SK-N-SH treated with all-trans-retinoic acid at 6 μM for 48 hours (cell line): Measurements from ENCODE around the gene MITF.

Experiments used
- ARNTL ChIP-seq: fragments of 450-650 bp; formaldehyde crosslinking; IDR thresholded peaks from 2 replicates; pipeline ENCODE4 v1.5.0; 2020; ENCODE audit warnings: low read depth, mild to moderate bottlenecking, moderate library complexity, borderline replicate concordance
- BACH2 ChIP-seq: fragments of 250-450 bp; sonication (Bioruptor Pico); IDR thresholded peaks from 2 replicates; pipeline ENCODE4 v1.9.0; 2021; ENCODE audit warnings: mild to moderate bottlenecking, borderline replicate concordance
- CSDC2 ChIP-seq: fragments of 250-450 bp; sonication (Bioruptor Pico); IDR thresholded peaks from 2 replicates; pipeline ENCODE4 v1.5.0; 2020; ENCODE audit warnings: mild to moderate bottlenecking, moderate library complexity
- POU6F1 ChIP-seq: fragments of 250-450 bp; sonication (Bioruptor Pico); IDR thresholded peaks from 2 replicates; pipeline ENCODE4 v1.8.0; 2021; ENCODE audit warnings: low read depth, mild to moderate bottlenecking, moderate library complexity, borderline replicate concordance
- PPARA ChIP-seq: fragments of 250-450 bp; sonication (Bioruptor Pico); IDR thresholded peaks from 2 replicates; pipeline ENCODE4 v1.5.0; 2020; ENCODE audit warnings: mild to moderate bottlenecking, borderline replicate concordance
- RARB ChIP-seq: fragments of 250-450 bp; sonication (Bioruptor Pico); IDR thresholded peaks from 2 replicates; pipeline ENCODE4 v1.8.0; 2021; ENCODE audit warnings: mild to moderate bottlenecking, moderate library complexity
- SNAI2 ChIP-seq: fragments of 250-450 bp; sonication (Bioruptor Pico); IDR thresholded peaks from 2 replicates; pipeline ENCODE4 v1.5.0; 2020; ENCODE audit warnings: mild to moderate bottlenecking, moderate library complexity
- ZFP30 ChIP-seq: fragments of 450-650 bp; formaldehyde crosslinking; IDR thresholded peaks from 2 replicates; pipeline ENCODE4 v1.5.0; 2022; ENCODE audit warnings: mild to moderate bottlenecking, moderate library complexity
- ZNF70 ChIP-seq: fragments of 450-650 bp; formaldehyde crosslinking; IDR thresholded peaks from 2 replicates; pipeline ENCODE4 v1.5.0; 2020; ENCODE audit warnings: mild to moderate bottlenecking, moderate library complexity
- ZNF8 ChIP-seq: fragments of 450-650 bp; formaldehyde crosslinking; IDR thresholded peaks from 2 replicates; pipeline ENCODE4 v1.5.0; 2020; ENCODE audit warnings: mild to moderate bottlenecking, moderate library complexity
- TF ChIP-seq, protein P1 (sequence below): fragments of 250-450 bp; sonication (Bioruptor Pico); IDR thresholded peaks from 2 replicates; pipeline ENCODE4 v1.8.0; 2020; ENCODE audit warnings: mild to moderate bottlenecking, moderate library complexity, borderline replicate concordance

DNA sequence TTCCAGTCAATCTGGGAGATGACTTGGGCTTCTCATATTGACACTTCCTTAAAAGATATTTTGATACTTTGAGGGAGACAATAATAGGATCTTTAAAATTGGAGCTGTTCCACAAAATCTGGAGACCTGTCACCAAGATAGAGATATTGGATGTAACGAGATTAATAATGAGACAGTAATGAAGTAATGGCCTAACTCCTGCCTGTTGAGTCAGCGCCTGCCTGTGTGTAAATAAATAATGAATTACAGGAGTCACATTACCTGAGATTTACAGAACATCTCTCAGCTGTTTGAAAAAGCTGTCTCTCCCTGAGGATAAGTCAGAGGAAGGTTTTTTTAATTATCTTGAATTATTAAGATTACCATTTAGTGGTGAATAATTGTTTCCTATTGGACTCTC lies 43.8 kb upstream of the MITF start:
- no peak for TF ChIP-seq ZFP30
- no peak for TF ChIP-seq CSDC2 (CRISPR knock-in tag)
- no peak for TF ChIP-seq ARNTL
- TF ChIP-seq, protein P1, sequence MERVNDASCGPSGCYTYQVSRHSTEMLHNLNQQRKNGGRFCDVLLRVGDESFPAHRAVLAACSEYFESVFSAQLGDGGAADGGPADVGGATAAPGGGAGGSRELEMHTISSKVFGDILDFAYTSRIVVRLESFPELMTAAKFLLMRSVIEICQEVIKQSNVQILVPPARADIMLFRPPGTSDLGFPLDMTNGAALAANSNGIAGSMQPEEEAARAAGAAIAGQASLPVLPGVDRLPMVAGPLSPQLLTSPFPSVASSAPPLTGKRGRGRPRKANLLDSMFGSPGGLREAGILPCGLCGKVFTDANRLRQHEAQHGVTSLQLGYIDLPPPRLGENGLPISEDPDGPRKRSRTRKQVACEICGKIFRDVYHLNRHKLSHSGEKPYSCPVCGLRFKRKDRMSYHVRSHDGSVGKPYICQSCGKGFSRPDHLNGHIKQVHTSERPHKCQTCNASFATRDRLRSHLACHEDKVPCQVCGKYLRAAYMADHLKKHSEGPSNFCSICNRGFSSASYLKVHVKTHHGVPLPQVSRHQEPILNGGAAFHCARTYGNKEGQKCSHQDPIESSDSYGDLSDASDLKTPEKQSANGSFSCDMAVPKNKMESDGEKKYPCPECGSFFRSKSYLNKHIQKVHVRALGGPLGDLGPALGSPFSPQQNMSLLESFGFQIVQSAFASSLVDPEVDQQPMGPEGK, result no peak
- TF ChIP-seq PPARA (CRISPR knock-in tag), result no peak
- TF ChIP-seq RARB (CRISPR knock-in tag), result no peak
- no peak for TF ChIP-seq ZNF8
- TF ChIP-seq BACH2 (CRISPR knock-in tag), result no peak
- no peak for TF ChIP-seq SNAI2 (CRISPR knock-in tag)
- TF ChIP-seq ZNF70 (CRISPR knock-in tag), result no peak
- no peak for TF ChIP-seq POU6F1 (CRISPR knock-in tag)
